NCI-H2196 (cell line): ENCODE data around the gene ARL4D.
"Not testable (repeated sequence)": the region's sequence is repeated elsewhere in the genome, so short reads cannot be mapped to it uniquely, and the experiment has no call there.

Experiments
- DNase-seq: peaks from one replicate; lab custom pipeline; 2025; ENCODE audit not compliant: unreplicated experiment; lab: John Stamatoyannopoulos, UW

Gene ARL4D

GRCh38 chr17:43368740-43369506 lies 29.9 kb upstream of the ARL4D start:
- DNase-seq = peak; percentile 51

DNA sequence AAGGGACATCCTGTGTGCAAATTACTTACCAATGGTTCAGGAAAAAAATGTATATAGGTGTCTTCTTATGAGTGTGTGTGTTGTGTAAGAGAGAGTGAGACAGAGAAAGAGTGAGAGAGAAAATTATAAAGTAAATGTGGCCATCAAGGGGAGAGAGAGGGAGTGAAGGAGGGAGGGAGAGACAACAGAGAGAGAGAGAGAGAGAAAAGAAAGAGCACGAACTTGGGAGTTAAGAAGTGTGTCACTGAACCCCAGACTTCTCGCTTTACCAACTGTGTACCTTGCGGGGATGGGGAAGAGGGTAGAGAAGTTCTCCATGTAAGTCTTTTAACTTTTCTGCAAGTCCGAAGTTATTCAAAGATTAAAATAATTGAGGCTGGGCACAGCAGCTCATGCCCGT lies 28.8 kb upstream of the ARL4D start:
- DNase-seq = no peak

GRCh38 chr17:43371227-43371821 lies 27.5 kb upstream of the ARL4D start:
- DNase-seq = no peak

GRCh38 chr17:43372273-43372911 lies 26.4 kb upstream of the ARL4D start:
- no peak for DNase-seq

GRCh38 chr17:43373356-43373755 lies 25.4 kb upstream of the ARL4D start:
- no peak for DNase-seq

- not testable (repeated sequence) for DNase-seq
Measured at GRCh38 chr17:43375915-43376314, 22.9 kb upstream of the ARL4D start.

- no peak for DNase-seq
Measured at GRCh38 chr17:43377056-43377810, 21.6 kb upstream of the ARL4D start.

- DNase-seq = no peak
Measured at GRCh38 chr17:43378766-43379165, 20.0 kb upstream of the ARL4D start.

GRCh38 chr17:43380307-43380706 lies 18.5 kb upstream of the ARL4D start:
- DNase-seq = no peak

- no peak for DNase-seq
Measured at GRCh38 chr17:43381204-43381603, 17.6 kb upstream of the ARL4D start.

- DNase-seq = no peak
Measured at GRCh38 chr17:43381621-43382020, 17.2 kb upstream of the ARL4D start.

GRCh38 chr17:43382776-43383175 lies 16.0 kb upstream of the ARL4D start:
- no peak for DNase-seq

DNA sequence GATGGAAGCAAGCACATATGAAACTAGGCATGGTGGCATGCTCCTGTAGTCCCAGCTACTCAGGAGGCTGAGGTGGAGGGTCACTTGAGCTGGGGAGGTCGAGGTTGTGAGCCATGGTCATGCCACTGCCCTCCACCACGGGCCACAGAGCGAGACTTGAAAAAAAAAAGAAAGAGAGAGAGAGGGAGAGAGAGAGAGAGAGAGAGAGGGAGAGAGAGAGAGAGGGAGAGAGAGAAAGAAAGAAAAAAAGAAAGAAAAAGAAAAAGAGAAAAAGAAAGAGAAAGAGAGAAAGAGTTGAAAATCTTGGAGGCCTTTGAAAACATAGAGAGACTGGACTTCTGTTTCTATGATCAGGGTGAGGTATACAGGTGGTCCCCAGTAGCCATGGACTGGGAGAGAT lies 15.4 kb upstream of the ARL4D start:
- DNase-seq = no peak

GRCh38 chr17:43383826-43384475 lies 14.8 kb upstream of the ARL4D start:
- DNase-seq = no peak

- no peak for DNase-seq
Measured at GRCh38 chr17:43384476-43384862, 14.3 kb upstream of the ARL4D start.

DNA sequence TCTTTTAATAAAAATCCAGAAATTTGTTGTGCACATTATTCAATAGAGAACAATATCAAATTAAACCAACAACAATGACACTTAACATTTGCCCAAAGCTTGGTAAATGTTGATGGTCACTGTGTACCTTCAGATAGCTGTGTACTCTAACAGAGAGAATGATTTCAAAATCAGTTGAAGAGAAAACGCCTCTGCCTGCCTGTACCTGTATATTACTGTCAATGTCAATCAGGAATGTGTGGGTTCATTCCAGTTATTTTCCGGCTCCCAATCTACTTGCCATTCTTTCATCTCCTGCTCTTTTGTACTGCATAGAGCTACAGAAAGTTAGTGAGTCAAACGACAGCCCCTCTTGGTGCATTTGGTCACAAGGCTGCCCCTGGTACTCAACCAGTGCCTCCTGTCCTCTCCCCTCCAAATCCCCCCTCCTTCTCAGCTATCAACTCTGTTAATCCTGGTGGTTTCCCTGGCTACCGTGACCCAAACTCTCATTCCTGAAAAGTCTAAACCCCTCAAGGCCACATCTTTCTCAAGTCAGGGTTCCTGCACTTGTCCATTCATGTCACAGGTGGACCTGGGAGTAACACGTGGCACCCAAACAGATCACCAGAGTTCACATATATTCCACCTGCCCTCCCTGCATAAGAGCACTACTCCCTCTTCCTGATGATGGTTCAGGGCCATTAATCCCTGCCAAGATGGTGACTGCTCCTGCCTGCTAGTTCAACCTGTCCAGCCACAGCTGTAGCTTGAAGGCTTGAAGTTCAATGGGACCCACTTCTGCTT lies 13.6 kb upstream of the ARL4D start:
- DNase-seq = no peak

DNA sequence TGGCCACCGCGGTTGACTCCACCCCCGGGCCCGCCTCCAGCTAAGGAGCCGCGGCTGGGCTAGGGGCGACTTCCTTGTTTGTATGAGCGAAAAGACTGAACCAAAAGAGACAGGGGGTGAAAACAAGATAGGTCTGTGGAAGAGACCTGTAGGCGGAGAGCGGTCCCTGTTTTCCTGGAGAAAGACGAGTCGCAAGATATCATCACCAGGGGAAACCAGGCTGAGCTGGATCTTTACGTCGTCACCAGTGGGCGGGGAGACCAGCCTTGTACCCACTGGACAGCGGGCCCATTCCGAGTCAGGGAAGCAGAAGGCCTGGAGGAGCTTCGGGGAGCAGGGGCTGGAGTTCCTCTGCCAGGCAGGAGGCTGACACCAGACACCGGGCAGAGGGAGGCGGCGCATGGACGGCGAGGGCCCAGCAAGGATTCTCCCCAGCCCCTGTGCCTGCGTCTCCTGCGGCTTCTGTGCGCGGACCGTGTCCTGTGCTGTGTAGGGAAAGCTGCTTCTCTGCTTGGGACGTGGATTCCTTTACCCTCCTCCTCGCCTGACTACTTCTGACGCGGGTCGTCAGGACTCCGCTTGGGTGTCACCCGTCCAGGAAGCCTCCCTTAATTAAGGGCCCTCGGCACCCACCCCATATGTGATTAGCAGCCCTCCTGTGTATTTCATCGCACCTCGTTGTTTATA lies 10.3 kb upstream of the ARL4D start:
- DNase-seq = peak; percentile 86

- DNase-seq = peak; percentile 56
Measured at GRCh38 chr17:43389046-43389947, 9.5 kb upstream of the ARL4D start.

DNA sequence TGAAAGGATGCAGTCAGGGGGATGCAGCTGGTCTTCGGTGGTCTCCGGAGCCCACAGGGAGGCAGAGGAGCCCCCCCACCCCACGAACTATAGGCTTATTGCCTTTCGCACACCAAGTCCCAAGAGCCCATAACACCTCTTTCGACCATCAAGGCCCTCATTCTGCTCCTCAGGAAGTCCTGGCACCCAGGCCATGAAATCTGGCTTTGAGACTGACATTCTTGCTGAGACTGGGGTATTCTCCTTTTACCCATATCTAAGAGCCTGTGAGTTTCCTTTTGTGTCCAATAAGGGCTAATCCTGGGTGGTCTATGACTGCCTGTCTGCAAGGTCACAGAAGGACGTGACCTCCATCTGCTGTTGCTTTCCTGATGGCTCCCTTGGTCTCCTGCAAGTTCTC lies 6.4 kb upstream of the ARL4D start:
- no peak for DNase-seq
